ENCODE results near the gene CBR1.

DNA sequence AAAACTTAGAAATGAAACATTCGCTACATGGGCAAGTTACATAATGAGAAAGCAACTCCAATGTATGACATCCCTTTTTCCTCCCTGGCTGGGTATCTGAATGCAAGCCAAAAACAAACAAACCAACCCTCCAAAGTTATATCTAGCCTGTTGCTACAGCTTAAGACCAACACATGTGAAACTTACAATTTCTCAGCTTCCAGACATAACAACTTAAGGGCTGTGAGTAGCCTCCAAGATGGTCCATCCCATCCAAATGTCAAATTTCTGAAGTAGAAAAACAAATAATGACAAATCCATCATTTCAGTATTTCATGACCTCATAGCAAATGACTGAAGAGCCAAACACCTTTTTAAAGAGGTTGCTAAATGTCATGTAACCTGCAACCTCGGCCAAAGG, 29.4 kb upstream of the CBR1 start:
- TF ChIP-seq, protein P1, sequence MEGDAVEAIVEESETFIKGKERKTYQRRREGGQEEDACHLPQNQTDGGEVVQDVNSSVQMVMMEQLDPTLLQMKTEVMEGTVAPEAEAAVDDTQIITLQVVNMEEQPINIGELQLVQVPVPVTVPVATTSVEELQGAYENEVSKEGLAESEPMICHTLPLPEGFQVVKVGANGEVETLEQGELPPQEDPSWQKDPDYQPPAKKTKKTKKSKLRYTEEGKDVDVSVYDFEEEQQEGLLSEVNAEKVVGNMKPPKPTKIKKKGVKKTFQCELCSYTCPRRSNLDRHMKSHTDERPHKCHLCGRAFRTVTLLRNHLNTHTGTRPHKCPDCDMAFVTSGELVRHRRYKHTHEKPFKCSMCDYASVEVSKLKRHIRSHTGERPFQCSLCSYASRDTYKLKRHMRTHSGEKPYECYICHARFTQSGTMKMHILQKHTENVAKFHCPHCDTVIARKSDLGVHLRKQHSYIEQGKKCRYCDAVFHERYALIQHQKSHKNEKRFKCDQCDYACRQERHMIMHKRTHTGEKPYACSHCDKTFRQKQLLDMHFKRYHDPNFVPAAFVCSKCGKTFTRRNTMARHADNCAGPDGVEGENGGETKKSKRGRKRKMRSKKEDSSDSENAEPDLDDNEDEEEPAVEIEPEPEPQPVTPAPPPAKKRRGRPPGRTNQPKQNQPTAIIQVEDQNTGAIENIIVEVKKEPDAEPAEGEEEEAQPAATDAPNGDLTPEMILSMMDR (optimal IDR thresholded peaks at IDR 0.05 in 1 of 3, IDR thresholded peaks at IDR 0.05 in 1 of 3, conservative IDR thresholded peaks at IDR 0.05 in 1 of 3; ENCODE audit: extremely low read depth in 1 of 3, insufficient read depth in 2 of 3, low read length in 3 of 3) = no peak
- TF ChIP-seq EZH2 (IDR thresholded peaks at IDR 0.05; ENCODE audit: low read length) = no peak

Measured in keratinocyte (primary cell).